Measurements from ENCODE around the gene QSOX1. TPM values are rescaled to one million over a fixed set of nuclear protein-coding genes. Genes with fewer than 3 reads are reported as not detected.
A peak's percentile ranks its signal among the peaks of the same experiment; 100 is the strongest.

Gene QSOX1
- total and polyA plus RNA-seq, 2 of the 4 experiments (the other 2 are of a cell fraction), result 102 to 791 TPM

DNA sequence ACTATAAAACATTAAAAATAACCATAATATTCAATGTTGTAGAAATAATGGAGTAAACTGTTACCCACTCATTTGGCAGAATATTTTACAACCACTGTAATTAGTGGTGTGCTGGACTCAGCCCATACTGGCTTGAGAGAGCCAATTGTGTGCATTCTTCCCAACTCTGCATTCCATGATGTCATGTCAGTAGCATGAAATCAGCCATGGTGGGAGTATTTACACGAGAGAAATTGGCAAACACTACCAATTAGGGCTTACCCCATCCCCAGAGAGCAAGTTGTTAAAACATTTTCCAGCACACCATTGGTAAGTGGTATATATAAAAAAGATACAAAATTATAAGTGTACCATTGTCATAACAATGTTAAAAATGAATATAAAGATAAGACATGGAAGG is 19.1 kb upstream of the QSOX1 start:
- dilution Hi-C loops (cut with HindIII; ENCODE audit: low sequenced_read_pairs, unreplicated experiment), result no loop called here
- no CpG with 5 or more reads among the region's 1 CpG for WGBS, 2 experiments (ENCODE audit: extremely low coverage in 2 of 2, insufficient read length in 1 of 2)
- peak overlapping the region; percentile 83 for H2BK5ac ChIP-seq (ENCODE audit: low read depth, low read length, poor library complexity, severe bottlenecking)

More for the DNA sequence above, 19.1 kb upstream of the QSOX1 start:
- Histone ChIP-seq H3K56ac (ENCODE audit: extremely low read depth, insufficient read depth, low read length) (no peak overlapping the region), H3K9ac (ENCODE audit: low read depth, low read length) (no peak overlapping the region), H3K4me2 (ENCODE audit: low read depth, low read length) (no peak overlapping the region), H4K5ac (ENCODE audit: low read depth, low read length) (no peak overlapping the region), H2AK5ac (ENCODE audit: low read depth, low read length) (0 out of 2 replicates have a peak overlapping the region, but pooled peaks have one; percentile 5), H3K4me1 (ENCODE audit: control insufficient read depth, insufficient read depth, low read length) (peaks cover 17% of the 10 kb centered on the region), H4K8ac (ENCODE audit: low read depth in 2 of 2, low read length in 2 of 2) (no peak overlapping the region), H3K27me3 (ENCODE audit: control insufficient read depth, insufficient read depth, low read length) (no peaks in the 10 kb centered on the region), H3K36me3 (ENCODE audit: control insufficient read depth, insufficient read depth, low read length) (no peaks in the 10 kb centered on the region), H3K14ac (replicated peaks; ENCODE audit: low read depth, low read length) (no peak overlapping the region), H2BK120ac (ENCODE audit: low read depth, low read length) (no peak overlapping the region), H2AK9ac (replicated peaks; ENCODE audit: low read depth, low read length, poor library complexity) (no peak overlapping the region), H3K18ac (ENCODE audit: low read depth, low read length) (0 out of 2 replicates have a peak overlapping the region, but pooled peaks have one; percentile 13), H3K9me1 (ENCODE audit: insufficient read depth, low read length) (0 out of 2 replicates have a peak, but pooled peaks cover 6% of the 10 kb centered on the region), H2AFZ (replicated peaks; ENCODE audit: low read length, poor library complexity) (no peak overlapping the region), H3K4ac (ENCODE audit: low read depth, low read length) (no peak overlapping the region), H3K23ac (ENCODE audit: low read depth, low read length) (no peak overlapping the region), H4K91ac (ENCODE audit: insufficient read depth, low read depth, low read length) (no peak overlapping the region), H4K20me1 (ENCODE audit: insufficient read depth, low read length) (no peaks in the 10 kb centered on the region), H2BK20ac (ENCODE audit: low read depth, low read length) (no peak overlapping the region), H3K27ac (ENCODE audit: insufficient read depth, low read length) (peak overlapping the region; percentile 61; the same call in 1 of the 2 replicates), H2BK15ac (ENCODE audit: low read depth, low read length) (0 out of 3 replicates have a peak overlapping the region, but pooled peaks have one; percentile 29), H3K4me3 (ENCODE audit: insufficient read depth, low read depth, low read length) (no peak overlapping the region), H3K9me3 (ENCODE audit: control insufficient read depth, insufficient read depth, low read length) (peaks cover 5% of the 10 kb centered on the region), H3K79me1 (ENCODE audit: low read depth in 1 of 2, low read length in 2 of 2) (no peaks in the 10 kb centered on the region)
- intact Hi-C loops (cut with micrococcal nuclease) (no loop called here), in situ Hi-C loops (cut with MboI; ENCODE audit: low sequenced_read_pairs) (no loop called here)
- peak; percentile 6; the same call in 1 of the 2 replicates for ATAC-seq (ENCODE audit: low read depth)
- peak; percentile 39 for DNase-seq
- TF ChIP-seq, protein P1, sequence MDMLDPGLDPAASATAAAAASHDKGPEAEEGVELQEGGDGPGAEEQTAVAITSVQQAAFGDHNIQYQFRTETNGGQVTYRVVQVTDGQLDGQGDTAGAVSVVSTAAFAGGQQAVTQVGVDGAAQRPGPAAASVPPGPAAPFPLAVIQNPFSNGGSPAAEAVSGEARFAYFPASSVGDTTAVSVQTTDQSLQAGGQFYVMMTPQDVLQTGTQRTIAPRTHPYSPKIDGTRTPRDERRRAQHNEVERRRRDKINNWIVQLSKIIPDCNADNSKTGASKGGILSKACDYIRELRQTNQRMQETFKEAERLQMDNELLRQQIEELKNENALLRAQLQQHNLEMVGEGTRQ (IDR thresholded peaks at IDR 0.05; ENCODE audit: low read depth, low read length), result no peak
- TF ChIP-seq MAZ (IDR thresholded peaks at IDR 0.05; ENCODE audit: borderline replicate concordance, low read depth, low read length) (no peak), NFE2L2 (IDR thresholded peaks at IDR 0.05; ENCODE audit: low read depth, low read length) (no peak), MAFK (IDR thresholded peaks at IDR 0.05; ENCODE audit: low read depth, low read length) (no peak), RFX5 (IDR thresholded peaks at IDR 0.05; ENCODE audit: low read depth, low read length) (no peak), POLR2A (IDR thresholded peaks at IDR 0.05; ENCODE audit: low read depth, low read length) (no peak), BHLHE40 (IDR thresholded peaks at IDR 0.05; ENCODE audit: low read depth, low read length) (no peak), MXI1 (IDR thresholded peaks at IDR 0.05; ENCODE audit: borderline replicate concordance, low read depth, low read length) (no peak), CEBPB (IDR thresholded peaks at IDR 0.05; ENCODE audit: low read depth, low read length) (no peak), SMC3 (IDR thresholded peaks at IDR 0.05; ENCODE audit: low read depth, low read length) (no peak), RCOR1 (IDR thresholded peaks at IDR 0.05; ENCODE audit: insufficient replicate concordance, low read length) (no peak), RAD21 (IDR thresholded peaks at IDR 0.05; ENCODE audit: low read length) (no peak), CHD1 (IDR thresholded peaks at IDR 0.05; ENCODE audit: low read depth, low read length) (no peak), FOS (IDR thresholded peaks at IDR 0.05; ENCODE audit: low read depth, low read length) (no peak)
- TF ChIP-seq, protein P2, sequence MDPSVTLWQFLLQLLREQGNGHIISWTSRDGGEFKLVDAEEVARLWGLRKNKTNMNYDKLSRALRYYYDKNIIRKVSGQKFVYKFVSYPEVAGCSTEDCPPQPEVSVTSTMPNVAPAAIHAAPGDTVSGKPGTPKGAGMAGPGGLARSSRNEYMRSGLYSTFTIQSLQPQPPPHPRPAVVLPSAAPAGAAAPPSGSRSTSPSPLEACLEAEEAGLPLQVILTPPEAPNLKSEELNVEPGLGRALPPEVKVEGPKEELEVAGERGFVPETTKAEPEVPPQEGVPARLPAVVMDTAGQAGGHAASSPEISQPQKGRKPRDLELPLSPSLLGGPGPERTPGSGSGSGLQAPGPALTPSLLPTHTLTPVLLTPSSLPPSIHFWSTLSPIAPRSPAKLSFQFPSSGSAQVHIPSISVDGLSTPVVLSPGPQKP (IDR thresholded peaks at IDR 0.05; ENCODE audit: borderline replicate concordance, low read depth, low read length), result no peak
- TF ChIP-seq, protein P3, sequence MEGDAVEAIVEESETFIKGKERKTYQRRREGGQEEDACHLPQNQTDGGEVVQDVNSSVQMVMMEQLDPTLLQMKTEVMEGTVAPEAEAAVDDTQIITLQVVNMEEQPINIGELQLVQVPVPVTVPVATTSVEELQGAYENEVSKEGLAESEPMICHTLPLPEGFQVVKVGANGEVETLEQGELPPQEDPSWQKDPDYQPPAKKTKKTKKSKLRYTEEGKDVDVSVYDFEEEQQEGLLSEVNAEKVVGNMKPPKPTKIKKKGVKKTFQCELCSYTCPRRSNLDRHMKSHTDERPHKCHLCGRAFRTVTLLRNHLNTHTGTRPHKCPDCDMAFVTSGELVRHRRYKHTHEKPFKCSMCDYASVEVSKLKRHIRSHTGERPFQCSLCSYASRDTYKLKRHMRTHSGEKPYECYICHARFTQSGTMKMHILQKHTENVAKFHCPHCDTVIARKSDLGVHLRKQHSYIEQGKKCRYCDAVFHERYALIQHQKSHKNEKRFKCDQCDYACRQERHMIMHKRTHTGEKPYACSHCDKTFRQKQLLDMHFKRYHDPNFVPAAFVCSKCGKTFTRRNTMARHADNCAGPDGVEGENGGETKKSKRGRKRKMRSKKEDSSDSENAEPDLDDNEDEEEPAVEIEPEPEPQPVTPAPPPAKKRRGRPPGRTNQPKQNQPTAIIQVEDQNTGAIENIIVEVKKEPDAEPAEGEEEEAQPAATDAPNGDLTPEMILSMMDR (conservative IDR thresholded peaks at IDR 0.05; ENCODE audit: low read depth, low read length), result no peak
- BruUV-seq (replicated peaks), result no TSS peak
- ChIA-PET CTCF (interaction anchor here (1.4 kb wide), 1 partner anchor 9 kb away, joined by 4 read pairs; no protein-coding TSS in a partner anchor), POLR2A (ENCODE audit: unreplicated experiment) (no interaction called here)
